ENCODE results near the gene TNRC6A. TPM values are rescaled to one million over a fixed set of nuclear protein-coding genes. Genes with fewer than 3 reads are reported as not detected.
"Not testable (repeated sequence)": the region's sequence is repeated elsewhere in the genome, so short reads cannot be mapped to it uniquely, and the experiment has no call there.

The TNRC6A gene
- total and polyA plus RNA-seq, 2 experiments from 2014 or later, result 24.5 to 33.1 TPM

DNA sequence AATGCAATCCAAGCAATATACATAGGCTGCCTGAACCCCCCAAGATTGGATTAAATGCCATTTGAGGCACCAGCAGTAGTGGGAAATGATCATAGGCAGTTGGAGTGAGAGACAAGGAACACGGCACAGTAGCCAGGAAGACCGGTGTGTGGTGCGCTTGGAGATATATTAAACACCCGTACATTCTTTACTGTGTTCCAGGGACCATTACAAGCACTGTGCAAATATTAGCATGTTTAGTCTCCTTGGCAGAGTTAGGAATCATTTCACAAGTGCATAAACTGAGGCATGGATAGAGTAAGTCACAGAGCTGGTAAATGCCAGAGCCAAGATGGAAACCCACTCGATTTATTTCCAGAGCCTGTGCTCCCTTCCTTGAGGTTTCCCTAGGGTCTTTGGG lies 31.1 kb upstream of the TNRC6A start:
- Histone ChIP-seq H3K4me3 (no peak overlapping the region), H3K36me3 (no peaks in the 10 kb centered on the region), H3K4me1 (ENCODE audit: low read depth) (no peaks in the 10 kb centered on the region), H3K9me3 (ENCODE audit: low read depth) (no peaks in the 10 kb centered on the region), H3K27me3 (no peaks in the 10 kb centered on the region), H3K27ac (no peak overlapping the region)
- DNase-seq (ENCODE audit: low read depth in 1 of 2, low spot score in 1 of 2), result no peak
- TF ChIP-seq, protein P1, sequence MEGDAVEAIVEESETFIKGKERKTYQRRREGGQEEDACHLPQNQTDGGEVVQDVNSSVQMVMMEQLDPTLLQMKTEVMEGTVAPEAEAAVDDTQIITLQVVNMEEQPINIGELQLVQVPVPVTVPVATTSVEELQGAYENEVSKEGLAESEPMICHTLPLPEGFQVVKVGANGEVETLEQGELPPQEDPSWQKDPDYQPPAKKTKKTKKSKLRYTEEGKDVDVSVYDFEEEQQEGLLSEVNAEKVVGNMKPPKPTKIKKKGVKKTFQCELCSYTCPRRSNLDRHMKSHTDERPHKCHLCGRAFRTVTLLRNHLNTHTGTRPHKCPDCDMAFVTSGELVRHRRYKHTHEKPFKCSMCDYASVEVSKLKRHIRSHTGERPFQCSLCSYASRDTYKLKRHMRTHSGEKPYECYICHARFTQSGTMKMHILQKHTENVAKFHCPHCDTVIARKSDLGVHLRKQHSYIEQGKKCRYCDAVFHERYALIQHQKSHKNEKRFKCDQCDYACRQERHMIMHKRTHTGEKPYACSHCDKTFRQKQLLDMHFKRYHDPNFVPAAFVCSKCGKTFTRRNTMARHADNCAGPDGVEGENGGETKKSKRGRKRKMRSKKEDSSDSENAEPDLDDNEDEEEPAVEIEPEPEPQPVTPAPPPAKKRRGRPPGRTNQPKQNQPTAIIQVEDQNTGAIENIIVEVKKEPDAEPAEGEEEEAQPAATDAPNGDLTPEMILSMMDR (IDR thresholded peaks at IDR 0.05; ENCODE audit: low read depth, low read length), result no peak

DNA sequence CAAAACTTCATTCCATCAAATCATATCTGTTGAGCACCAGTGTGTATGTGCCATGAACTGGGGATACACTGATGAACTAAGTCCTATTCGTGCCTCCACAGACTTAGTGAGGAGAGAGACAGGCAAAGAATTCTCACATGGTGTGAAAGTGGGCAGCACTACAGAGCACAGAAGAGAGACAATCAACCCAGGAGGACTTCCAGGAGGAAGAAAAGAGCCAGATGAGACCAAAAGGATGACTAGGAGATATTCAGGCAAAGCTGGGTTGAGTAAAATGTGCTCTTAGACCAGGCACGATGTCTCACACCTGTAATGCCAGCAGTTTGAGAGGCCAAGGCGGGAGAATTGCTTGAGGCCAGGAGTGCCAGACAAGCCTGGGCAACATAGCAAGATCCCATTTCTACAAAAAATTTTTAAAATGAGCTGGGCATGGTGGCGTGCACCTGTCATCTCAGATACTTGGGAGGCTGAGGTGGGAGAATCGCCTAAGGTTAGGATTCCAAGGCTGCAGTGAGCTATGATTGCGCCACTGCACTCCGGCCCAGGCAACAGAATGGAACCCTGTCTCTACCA lies 30.2 kb upstream of the TNRC6A start:
- no peaks in the 10 kb centered on the region for H3K36me3 ChIP-seq
- H3K27ac ChIP-seq, result no peak overlapping the region
- no peak for DNase-seq (ENCODE audit: low read depth in 1 of 2, low spot score in 1 of 2)
- H3K9me3 ChIP-seq (ENCODE audit: low read depth), result no peaks in the 10 kb centered on the region
- TF ChIP-seq, protein P1 (IDR thresholded peaks at IDR 0.05; ENCODE audit: low read depth, low read length), result no peak
- H3K27me3 ChIP-seq, result no peaks in the 10 kb centered on the region
- H3K4me1 ChIP-seq (ENCODE audit: low read depth), result no peaks in the 10 kb centered on the region
- H3K4me3 ChIP-seq, result no peak overlapping the region

DNA sequence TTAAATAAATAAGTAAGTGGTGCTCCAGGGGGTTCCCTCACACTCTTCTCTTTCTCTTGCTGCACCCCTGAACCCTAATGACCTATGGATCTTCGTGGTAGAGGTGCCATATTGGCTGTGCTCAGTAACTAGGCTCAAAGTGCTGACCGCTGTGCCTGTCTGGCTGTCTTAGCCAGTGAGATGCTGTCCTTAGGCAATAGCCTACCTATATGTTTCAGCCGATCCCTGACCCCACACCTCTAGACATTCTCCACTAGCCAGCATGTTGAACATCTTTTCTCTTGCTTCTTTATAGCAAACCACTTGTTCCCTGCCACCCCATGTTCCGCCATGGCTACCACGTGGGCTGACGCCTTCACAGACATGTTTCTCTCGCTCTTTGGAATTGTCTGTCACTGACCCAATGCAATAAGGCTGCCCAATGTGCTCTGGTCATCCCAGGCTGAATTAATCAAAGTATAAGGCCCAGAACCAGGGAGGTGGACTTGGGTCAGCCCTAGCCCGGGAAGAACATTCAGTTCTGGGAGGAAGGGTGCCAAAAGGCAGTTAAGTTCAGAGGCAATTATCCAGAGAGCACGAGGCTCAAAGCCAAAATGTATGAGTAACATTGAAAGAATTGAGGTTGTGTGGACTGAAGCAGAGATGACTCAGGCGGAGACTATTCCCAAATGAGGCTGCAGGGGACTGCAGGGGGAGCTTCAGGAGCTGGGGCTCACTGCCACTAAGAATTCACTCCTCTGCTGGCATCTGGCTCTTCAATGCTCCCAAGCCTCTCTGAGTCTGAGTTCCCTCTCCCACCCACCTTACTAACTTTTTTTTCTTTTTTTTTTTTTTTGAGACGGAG lies 28.7 kb upstream of the TNRC6A start:
- Histone ChIP-seq H3K4me3 (no peak overlapping the region), H3K9me3 (ENCODE audit: low read depth) (no peaks in the 10 kb centered on the region), H3K4me1 (ENCODE audit: low read depth) (no peaks in the 10 kb centered on the region), H3K27me3 (no peaks in the 10 kb centered on the region), H3K36me3 (no peaks in the 10 kb centered on the region), H3K27ac (no peak overlapping the region)
- DNase-seq (ENCODE audit: low read depth in 1 of 2, low spot score in 1 of 2), result peak in 1 of 2 donors; percentile 99
- TF ChIP-seq, protein P1 (IDR thresholded peaks at IDR 0.05; ENCODE audit: low read depth, low read length), result peak; percentile 51

DNA sequence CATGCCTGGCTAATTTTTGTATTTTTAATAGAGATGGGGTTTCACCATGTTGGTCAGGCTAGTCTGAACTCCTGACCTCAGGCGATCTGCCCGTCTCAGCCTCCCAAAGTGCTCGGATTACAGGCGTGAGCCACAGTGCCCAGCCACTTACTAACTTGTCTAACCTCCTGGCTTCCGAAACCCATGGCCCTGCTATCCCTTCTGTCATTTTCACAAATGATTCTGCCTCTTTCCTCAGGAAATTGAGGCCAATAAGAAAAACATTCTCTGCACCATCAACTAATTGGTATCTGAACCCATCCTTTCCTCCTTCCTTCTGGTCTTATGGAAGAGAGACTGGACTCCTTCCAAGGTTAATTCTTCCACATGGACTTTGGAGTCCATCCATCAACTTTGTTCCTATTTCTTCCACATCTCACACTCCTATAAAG lies 27.9 kb upstream of the TNRC6A start:
- DNase-seq (ENCODE audit: low read depth in 1 of 2, low spot score in 1 of 2), result peak in 1 of 2 donors; percentile 79
- H3K36me3 ChIP-seq, result no peaks in the 10 kb centered on the region
- TF ChIP-seq, protein P1 (IDR thresholded peaks at IDR 0.05; ENCODE audit: low read depth, low read length), result no peak
- no peaks in the 10 kb centered on the region for H3K4me1 ChIP-seq (ENCODE audit: low read depth)
- no peak overlapping the region for H3K4me3 ChIP-seq
- no peak overlapping the region for H3K27ac ChIP-seq
- H3K27me3 ChIP-seq, result no peaks in the 10 kb centered on the region
- no peaks in the 10 kb centered on the region for H3K9me3 ChIP-seq (ENCODE audit: low read depth)

DNA sequence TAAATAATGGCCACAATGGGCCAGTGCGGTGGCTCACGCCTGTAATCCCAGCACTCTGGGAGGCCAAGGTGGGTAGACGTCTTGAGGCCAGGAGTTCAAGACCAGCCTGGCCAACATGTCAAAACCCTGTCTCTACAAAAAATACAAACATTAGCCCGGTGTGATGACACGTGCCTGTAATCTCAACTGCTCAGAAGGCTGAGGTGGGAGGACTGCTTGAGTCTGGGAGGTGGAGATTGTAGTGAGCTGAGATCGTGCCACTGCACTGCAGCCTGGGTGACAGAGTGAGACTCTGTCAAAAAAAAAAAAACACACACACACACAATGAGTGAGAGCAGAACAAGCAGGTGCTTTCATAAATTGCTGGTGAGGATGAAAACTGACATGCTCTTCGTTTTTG lies 21.7 kb upstream of the TNRC6A start:
- not testable (repeated sequence) for H3K27ac ChIP-seq; H3K4me1 ChIP-seq (ENCODE audit: low read depth); H3K4me3 ChIP-seq; H3K36me3 ChIP-seq; DNase-seq (ENCODE audit: low read depth in 1 of 2, low spot score in 1 of 2); H3K9me3 ChIP-seq (ENCODE audit: low read depth); H3K27me3 ChIP-seq

DNA sequence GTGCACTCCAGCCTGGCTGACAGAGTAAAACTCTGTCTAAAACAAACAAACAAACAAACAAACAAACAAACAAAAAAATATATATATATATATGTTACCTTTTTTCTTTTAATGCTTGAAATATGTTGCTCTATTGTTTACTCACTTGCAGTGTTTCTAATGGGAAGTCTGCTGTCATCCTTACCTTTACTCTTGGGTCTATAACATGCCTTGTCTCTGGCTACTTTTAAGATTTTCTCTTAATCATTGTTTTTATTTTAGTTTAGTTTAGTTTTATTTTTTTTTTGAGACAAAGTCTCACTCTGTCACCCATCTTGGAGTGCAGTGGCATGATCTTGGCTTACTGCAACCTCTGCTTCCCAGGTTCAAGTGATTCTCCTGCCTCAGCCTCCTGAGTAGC lies 16.1 kb upstream of the TNRC6A start:
- TF ChIP-seq, protein P1 (IDR thresholded peaks at IDR 0.05; ENCODE audit: low read depth, low read length), result no peak
- no peak overlapping the region for H3K27ac ChIP-seq
- DNase-seq (ENCODE audit: low read depth in 1 of 2, low spot score in 1 of 2), result no peak
- H3K4me1 ChIP-seq (ENCODE audit: low read depth), result no peaks in the 10 kb centered on the region
- no peaks in the 10 kb centered on the region for H3K36me3 ChIP-seq
- no peaks in the 10 kb centered on the region for H3K27me3 ChIP-seq
- H3K4me3 ChIP-seq, result no peak overlapping the region
- H3K9me3 ChIP-seq (ENCODE audit: low read depth), result no peaks in the 10 kb centered on the region
